Measurements from ENCODE around the gene FDXR. TPM values are rescaled to one million over a fixed set of nuclear protein-coding genes. Genes with fewer than 3 reads are reported as not detected.

FDXR gene
- total RNA-seq, 1 donor from 2014 or later: 7.4 TPM

DNA sequence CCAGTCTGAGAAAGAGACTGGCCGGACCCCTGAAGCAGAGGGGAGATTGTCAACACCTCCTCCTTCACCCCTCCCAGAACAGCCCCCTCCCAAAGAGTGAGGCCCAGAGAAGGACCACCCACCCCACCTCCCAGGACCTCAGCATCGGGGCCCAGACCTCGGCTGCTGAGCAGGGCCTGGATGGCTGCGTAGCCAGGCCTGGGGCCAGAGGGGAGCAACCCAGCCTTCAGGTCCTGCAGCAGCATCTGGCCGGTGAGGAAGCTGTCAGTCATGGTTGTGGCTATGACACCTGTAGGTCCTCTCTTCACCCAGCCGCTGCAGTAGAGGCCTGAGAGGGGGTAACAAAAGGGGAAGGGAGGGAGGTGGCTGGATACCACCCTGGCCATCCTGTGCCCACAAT is 9.9 kb downstream of the FDXR start:
- Mint-ChIP-seq H3K4me3 (no peak overlapping the region), H3K9me3 (no peaks in the 10 kb centered on the region), H3K4me1 (peaks cover 10% of the 10 kb centered on the region), H3K36me3 (no peaks in the 10 kb centered on the region), H3K27me3 (ENCODE audit: insufficient read depth, low read depth) (peaks cover 35% of the 10 kb centered on the region), H3K27ac (no peak overlapping the region)
- no peaks in the 10 kb centered on the region for H3K79me2 ChIP-seq (ENCODE audit: low read depth)
- no peaks in the 10 kb centered on the region for H3K9me3 ChIP-seq (ENCODE audit: low read depth)
- no peak for TF ChIP-seq EZH2 (IDR thresholded peaks at IDR 0.05)
- no peak for TF ChIP-seq EZH2phosphoT487 (IDR thresholded peaks at IDR 0.05)
- TF ChIP-seq, protein P1, sequence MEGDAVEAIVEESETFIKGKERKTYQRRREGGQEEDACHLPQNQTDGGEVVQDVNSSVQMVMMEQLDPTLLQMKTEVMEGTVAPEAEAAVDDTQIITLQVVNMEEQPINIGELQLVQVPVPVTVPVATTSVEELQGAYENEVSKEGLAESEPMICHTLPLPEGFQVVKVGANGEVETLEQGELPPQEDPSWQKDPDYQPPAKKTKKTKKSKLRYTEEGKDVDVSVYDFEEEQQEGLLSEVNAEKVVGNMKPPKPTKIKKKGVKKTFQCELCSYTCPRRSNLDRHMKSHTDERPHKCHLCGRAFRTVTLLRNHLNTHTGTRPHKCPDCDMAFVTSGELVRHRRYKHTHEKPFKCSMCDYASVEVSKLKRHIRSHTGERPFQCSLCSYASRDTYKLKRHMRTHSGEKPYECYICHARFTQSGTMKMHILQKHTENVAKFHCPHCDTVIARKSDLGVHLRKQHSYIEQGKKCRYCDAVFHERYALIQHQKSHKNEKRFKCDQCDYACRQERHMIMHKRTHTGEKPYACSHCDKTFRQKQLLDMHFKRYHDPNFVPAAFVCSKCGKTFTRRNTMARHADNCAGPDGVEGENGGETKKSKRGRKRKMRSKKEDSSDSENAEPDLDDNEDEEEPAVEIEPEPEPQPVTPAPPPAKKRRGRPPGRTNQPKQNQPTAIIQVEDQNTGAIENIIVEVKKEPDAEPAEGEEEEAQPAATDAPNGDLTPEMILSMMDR (IDR thresholded peaks at IDR 0.05): no peak
- H3F3A ChIP-seq (ENCODE audit: low read depth): peaks cover 10% of the 10 kb centered on the region
- no peak overlapping the region for H3K4me3 ChIP-seq
- no peak overlapping the region for H3K9ac ChIP-seq
- no peaks in the 10 kb centered on the region for H3K36me3 ChIP-seq
- no peak overlapping the region for H3K27ac ChIP-seq
- no peak for DNase-seq (ENCODE audit: low spot score)
- H3K27me3 ChIP-seq: peaks cover 47% of the 10 kb centered on the region
- H3K4me2 ChIP-seq: no peak overlapping the region
- peaks cover 39% of the 10 kb centered on the region for H4K20me1 ChIP-seq (ENCODE audit: low read depth)
- peaks cover 10% of the 10 kb centered on the region for H3K4me1 ChIP-seq
- H2AFZ ChIP-seq (replicated peaks): no peak overlapping the region

DNA sequence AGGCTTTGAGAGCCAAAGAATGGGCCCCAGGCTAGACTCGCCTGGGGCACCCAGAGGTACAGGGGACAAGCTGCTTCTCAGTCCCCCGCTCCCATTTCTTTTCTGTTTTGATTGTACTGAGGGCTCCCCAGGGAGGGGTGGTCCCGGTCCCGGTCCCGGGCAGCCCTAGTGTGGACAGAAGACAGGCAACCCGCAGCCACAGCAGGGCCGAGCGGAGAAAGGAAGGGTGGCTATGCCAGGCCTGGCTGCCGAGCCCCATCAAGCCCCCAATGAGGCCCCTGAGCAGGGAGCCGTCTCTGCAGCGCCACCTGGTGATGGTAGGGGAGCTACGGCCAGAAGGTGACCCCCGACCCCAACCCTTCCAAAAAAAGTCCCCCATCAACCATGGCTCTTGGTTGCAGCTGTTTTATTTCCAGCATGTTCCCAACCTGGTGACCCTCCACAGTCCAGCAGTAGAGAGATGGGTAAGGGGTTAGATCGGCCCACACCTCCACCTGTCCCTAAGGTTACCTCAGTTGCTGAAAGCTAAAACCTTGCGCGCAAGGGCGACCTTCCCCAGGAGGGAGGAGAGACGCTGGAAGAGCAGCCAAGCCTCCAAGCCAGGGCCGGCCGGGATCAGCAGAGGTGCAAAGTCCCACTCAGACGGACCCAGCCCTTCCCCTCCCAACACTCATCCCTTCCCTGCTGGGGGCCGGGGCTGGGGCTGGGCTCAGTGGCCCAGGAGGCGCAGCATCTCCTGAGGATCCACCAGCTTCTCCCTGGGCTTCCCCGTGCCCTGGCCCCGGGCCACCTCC is 10.5 kb downstream of the FDXR start:
- peak; percentile 84 for TF ChIP-seq EZH2phosphoT487 (IDR thresholded peaks at IDR 0.05)
- TF ChIP-seq, protein P1 (IDR thresholded peaks at IDR 0.05): peak; percentile 84
- peak; percentile 7 for TF ChIP-seq EZH2 (IDR thresholded peaks at IDR 0.05)
- peaks cover 10% of the 10 kb centered on the region for H3K4me1 Mint-ChIP-seq
- peak overlapping the region; percentile 21 for H3K4me3 ChIP-seq
- no peak overlapping the region for H3K27ac ChIP-seq
- no peaks in the 10 kb centered on the region for H3K36me3 ChIP-seq
- peak overlapping the region; percentile 24 for H3K4me3 Mint-ChIP-seq
- H3K27me3 Mint-ChIP-seq (ENCODE audit: insufficient read depth, low read depth): peaks cover 39% of the 10 kb centered on the region
- peaks cover 10% of the 10 kb centered on the region for H3F3A ChIP-seq (ENCODE audit: low read depth)
- H3K79me2 ChIP-seq (ENCODE audit: low read depth): no peaks in the 10 kb centered on the region
- no peak overlapping the region for H3K27ac Mint-ChIP-seq
- H3K9me3 ChIP-seq (ENCODE audit: low read depth): no peaks in the 10 kb centered on the region
- no peak overlapping the region for H2AFZ ChIP-seq (replicated peaks)
- H3K27me3 ChIP-seq: peaks cover 53% of the 10 kb centered on the region
- no peaks in the 10 kb centered on the region for H3K36me3 Mint-ChIP-seq
- no peaks in the 10 kb centered on the region for H3K9me3 Mint-ChIP-seq
- H4K20me1 ChIP-seq (ENCODE audit: low read depth): peaks cover 39% of the 10 kb centered on the region
- peak overlapping the region; percentile 67 for H3K4me2 ChIP-seq
- DNase-seq (ENCODE audit: low spot score): peak; percentile 93
- peaks cover 10% of the 10 kb centered on the region for H3K4me1 ChIP-seq
- H3K9ac ChIP-seq: no peak overlapping the region

DNA sequence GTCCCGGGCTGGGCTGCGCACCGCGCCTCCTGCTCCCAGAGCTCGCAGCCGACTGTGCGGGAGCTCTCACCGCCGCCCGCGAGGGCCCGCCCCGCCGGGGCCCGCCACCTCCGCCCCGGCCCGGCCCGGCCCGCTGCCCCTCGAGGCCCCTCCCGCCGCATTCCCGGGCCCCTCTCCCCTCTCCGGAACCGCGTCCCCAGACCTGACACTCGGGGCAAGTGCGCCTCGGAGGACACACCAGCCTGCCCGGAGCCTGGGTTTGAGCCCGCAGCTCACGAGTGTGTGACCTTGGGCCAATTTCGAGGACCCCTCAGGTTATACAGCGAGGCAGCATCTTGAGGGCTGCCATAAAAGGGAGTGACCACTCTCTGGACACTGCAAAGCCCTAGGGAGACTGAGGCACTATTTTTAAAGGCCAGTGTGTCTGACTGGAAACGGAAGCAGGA is 11.1 kb downstream of the FDXR start:
- H3K27me3 ChIP-seq: peaks cover 59% of the 10 kb centered on the region
- H3K4me1 Mint-ChIP-seq: peaks cover 10% of the 10 kb centered on the region
- H3K9me3 Mint-ChIP-seq: no peaks in the 10 kb centered on the region
- H3K79me2 ChIP-seq (ENCODE audit: low read depth): no peaks in the 10 kb centered on the region
- H3K27me3 Mint-ChIP-seq (ENCODE audit: insufficient read depth, low read depth): peaks cover 44% of the 10 kb centered on the region
- H3K4me1 ChIP-seq: peaks cover 10% of the 10 kb centered on the region
- no peaks in the 10 kb centered on the region for H3K9me3 ChIP-seq (ENCODE audit: low read depth)
- no peak overlapping the region for H2AFZ ChIP-seq (replicated peaks)
- no peak for DNase-seq (ENCODE audit: low spot score)
- no peak overlapping the region for H3K27ac ChIP-seq
- H3K27ac Mint-ChIP-seq: no peak overlapping the region
- peak overlapping the region; percentile 67 for H3K4me2 ChIP-seq
- H3K4me3 Mint-ChIP-seq: peak overlapping the region; percentile 50
- peaks cover 10% of the 10 kb centered on the region for H3F3A ChIP-seq (ENCODE audit: low read depth)
- H4K20me1 ChIP-seq (ENCODE audit: low read depth): peaks cover 39% of the 10 kb centered on the region
- TF ChIP-seq EZH2 (IDR thresholded peaks at IDR 0.05) (peak; percentile 74), EZH2phosphoT487 (IDR thresholded peaks at IDR 0.05) (peak; percentile 85)
- TF ChIP-seq, protein P1 (IDR thresholded peaks at IDR 0.05): no peak
- H3K36me3 ChIP-seq: no peaks in the 10 kb centered on the region
- H3K4me3 ChIP-seq: peak overlapping the region; percentile 21
- H3K9ac ChIP-seq: no peak overlapping the region
- H3K36me3 Mint-ChIP-seq: no peaks in the 10 kb centered on the region

Data from neural progenitor cell (in vitro differentiated cells).